Muscle of leg (tissue), 11 donors: ENCODE data around the gene CDH4. TPM values are rescaled to one million over a fixed set of nuclear protein-coding genes. Genes with fewer than 3 reads are reported as not detected.

ENCODE experiments used
- DNase-seq: peaks from one replicate; pipeline ENCODE4 v3.0.0; 2013
- H3K27ac ChIP-seq: one replicate; pipeline ENCODE4 v1.5.1; 2013; ENCODE audit warnings: mild to moderate bottlenecking, low read length, control low read depth
- H3K27me3 ChIP-seq: one replicate; pipeline ENCODE4 v1.6.1; 2013; ENCODE audit warnings: low read length; ENCODE audit not compliant: control insufficient read depth, insufficient read depth
- H3K36me3 ChIP-seq: one replicate; pipeline ENCODE4 v1.6.1; 2013; ENCODE audit warnings: low read length; ENCODE audit not compliant: control insufficient read depth, insufficient read depth
- H3K4me1 ChIP-seq: one replicate; pipeline ENCODE4 v1.6.1; 2013; ENCODE audit warnings: low read length; ENCODE audit not compliant: control insufficient read depth, insufficient read depth
- H3K4me3 ChIP-seq: one replicate; pipeline ENCODE4 v1.5.1; 2013; ENCODE audit warnings: low read length, control low read depth
- H3K9me3 ChIP-seq: replicated peaks from 2 replicates; pipeline ENCODE4 v1.6.1; 2013; ENCODE audit warnings: low read depth, low read length; ENCODE audit not compliant: control insufficient read depth
- WGBS: methylation state at CpG from one replicate; pipeline ENCODE4 v1.1.5; 2013; ENCODE audit warnings: missing lambda C conversion rate; ENCODE audit not compliant: insufficient coverage; 5-methylcytosine and 5-hydroxymethylcytosine counted together
- polyA plus RNA-seq, 8 donors: library from polyadenylated mRNA; unstranded; fragments of 120-200 nt; gene quantifications; one replicate each; pipeline versions ENCODE4 v1.2.1 to v1.2.3, GENCODE V29; 2013; ENCODE audit warnings: inconsistent platforms in 1 of 8, low replicate concordance in 1 of 8; ENCODE audit not compliant: insufficient read length in 8 of 8, insufficient read depth in 1 of 8
- total RNA-seq: library from RNA; stranded (reverse); fragments of 120-200 nt; gene quantifications from one replicate; pipeline ENCODE4 v1.2.4, GENCODE V29; 2013

CDH4 gene
- total and polyA plus RNA-seq, 9 donors: 0.66 to 1.4 (median 1.2) TPM

- Histone ChIP-seq H3K4me1 (peaks cover 11% of the 10 kb centered on the region), H3K36me3 (no peaks in the 10 kb centered on the region), H3K4me3 (no peak overlapping the region), H3K27me3 (no peaks in the 10 kb centered on the region), H3K9me3 (no peaks in the 10 kb centered on the region), H3K27ac (no peak overlapping the region)
- DNase-seq: no peak
- WGBS: 92% methylated on average over 2 of the region's 6 CpGs
Measured at GRCh38 chr20:61658563-61658962, 406.5 kb downstream of the CDH4 start.

GRCh38 chr20:61659246-61659993, 407.4 kb downstream of the CDH4 start:
- DNase-seq: peak; percentile 92

GRCh38 chr20:61659994-61660346, 407.9 kb downstream of the CDH4 start:
- H3K27me3 ChIP-seq: no peaks in the 10 kb centered on the region
- H3K36me3 ChIP-seq: no peaks in the 10 kb centered on the region
- WGBS: 42% methylated on average over 12 of the region's 15 CpGs
- no peak for DNase-seq
- H3K27ac ChIP-seq: no peak overlapping the region
- no peaks in the 10 kb centered on the region for H3K9me3 ChIP-seq
- peaks cover 24% of the 10 kb centered on the region for H3K4me1 ChIP-seq
- H3K4me3 ChIP-seq: no peak overlapping the region

More at GRCh38 chr20:61659246-61659993, 407.4 kb downstream of the CDH4 start:
- no peaks in the 10 kb centered on the region for H3K36me3 ChIP-seq
- H3K4me1 ChIP-seq: peaks cover 18% of the 10 kb centered on the region
- WGBS: 13% methylated on average over 8 of the region's 11 CpGs
- H3K27me3 ChIP-seq: no peaks in the 10 kb centered on the region
- no peaks in the 10 kb centered on the region for H3K9me3 ChIP-seq
- H3K4me3 ChIP-seq: no peak overlapping the region
- H3K27ac ChIP-seq: peak overlapping the region; percentile 13

- WGBS: 91% methylated on average over 9 of the region's 13 CpGs
- H3K4me1 ChIP-seq: peaks cover 30% of the 10 kb centered on the region
- no peak for DNase-seq
Measured at GRCh38 chr20:61660559-61660958, 408.5 kb downstream of the CDH4 start.

GRCh38 chr20:61661025-61661424, 409.0 kb downstream of the CDH4 start:
- peaks cover 34% of the 10 kb centered on the region for H3K4me1 ChIP-seq
- no peak overlapping the region for H3K27ac ChIP-seq
- 49% methylated on average over 5 of the region's 8 CpGs for WGBS
- H3K36me3 ChIP-seq: no peaks in the 10 kb centered on the region
- H3K9me3 ChIP-seq: no peaks in the 10 kb centered on the region
- H3K27me3 ChIP-seq: peaks cover 2% of the 10 kb centered on the region
- no peak overlapping the region for H3K4me3 ChIP-seq
- no peak for DNase-seq

More at GRCh38 chr20:61660559-61660958, 408.5 kb downstream of the CDH4 start:
- Histone ChIP-seq H3K4me3 (no peak overlapping the region), H3K27ac (no peak overlapping the region), H3K36me3 (no peaks in the 10 kb centered on the region), H3K27me3 (peaks cover 1% of the 10 kb centered on the region), H3K9me3 (no peaks in the 10 kb centered on the region)

- no peak overlapping the region for H3K27ac ChIP-seq
- peaks cover 35% of the 10 kb centered on the region for H3K4me1 ChIP-seq
- H3K36me3 ChIP-seq: no peaks in the 10 kb centered on the region
- H3K4me3 ChIP-seq: no peak overlapping the region
- H3K9me3 ChIP-seq: no peaks in the 10 kb centered on the region
- peaks cover 2% of the 10 kb centered on the region for H3K27me3 ChIP-seq
- no peak for DNase-seq
- WGBS: 90% methylated on average over 11 of the region's 13 CpGs
Measured at GRCh38 chr20:61661583-61661982, 409.5 kb downstream of the CDH4 start.

- Histone ChIP-seq H3K27ac (no peak overlapping the region), H3K27me3 (peaks cover 2% of the 10 kb centered on the region), H3K4me3 (no peak overlapping the region), H3K4me1 (peaks cover 35% of the 10 kb centered on the region), H3K9me3 (no peaks in the 10 kb centered on the region), H3K36me3 (no peaks in the 10 kb centered on the region)
- 84% methylated on average over 32 of the region's 32 CpGs for WGBS
- no peak for DNase-seq
Measured at GRCh38 chr20:61662226-61662967, 410.3 kb downstream of the CDH4 start.

- Histone ChIP-seq H3K27ac (no peak overlapping the region), H3K4me3 (no peak overlapping the region), H3K27me3 (peaks cover 2% of the 10 kb centered on the region), H3K4me1 (peaks cover 32% of the 10 kb centered on the region), H3K9me3 (no peaks in the 10 kb centered on the region), H3K36me3 (no peaks in the 10 kb centered on the region)
- whole genome bisulfite sequencing: 76% methylated on average over 10 of the region's 13 CpGs
- no peak for DNase-seq
Measured at GRCh38 chr20:61662968-61663331, 410.9 kb downstream of the CDH4 start.

GRCh38 chr20:61663521-61664425, 411.7 kb downstream of the CDH4 start:
- Histone ChIP-seq H3K36me3 (no peaks in the 10 kb centered on the region), H3K27me3 (peaks cover 2% of the 10 kb centered on the region), H3K9me3 (no peaks in the 10 kb centered on the region), H3K27ac (no peak overlapping the region), H3K4me1 (peaks cover 29% of the 10 kb centered on the region), H3K4me3 (no peak overlapping the region)
- WGBS: 85% methylated on average over 23 of the region's 30 CpGs
- DNase-seq: no peak
